ENCODE data around the gene MICAL3. TPM values are rescaled to one million over a fixed set of nuclear protein-coding genes. Genes with fewer than 3 reads are reported as not detected.
A peak's percentile ranks its signal among the peaks of the same experiment; 100 is the strongest.

MICAL3 gene
- total and polyA plus RNA-seq, 2 donors from 2014 or later: 5.0 to 99.4 TPM

DNA sequence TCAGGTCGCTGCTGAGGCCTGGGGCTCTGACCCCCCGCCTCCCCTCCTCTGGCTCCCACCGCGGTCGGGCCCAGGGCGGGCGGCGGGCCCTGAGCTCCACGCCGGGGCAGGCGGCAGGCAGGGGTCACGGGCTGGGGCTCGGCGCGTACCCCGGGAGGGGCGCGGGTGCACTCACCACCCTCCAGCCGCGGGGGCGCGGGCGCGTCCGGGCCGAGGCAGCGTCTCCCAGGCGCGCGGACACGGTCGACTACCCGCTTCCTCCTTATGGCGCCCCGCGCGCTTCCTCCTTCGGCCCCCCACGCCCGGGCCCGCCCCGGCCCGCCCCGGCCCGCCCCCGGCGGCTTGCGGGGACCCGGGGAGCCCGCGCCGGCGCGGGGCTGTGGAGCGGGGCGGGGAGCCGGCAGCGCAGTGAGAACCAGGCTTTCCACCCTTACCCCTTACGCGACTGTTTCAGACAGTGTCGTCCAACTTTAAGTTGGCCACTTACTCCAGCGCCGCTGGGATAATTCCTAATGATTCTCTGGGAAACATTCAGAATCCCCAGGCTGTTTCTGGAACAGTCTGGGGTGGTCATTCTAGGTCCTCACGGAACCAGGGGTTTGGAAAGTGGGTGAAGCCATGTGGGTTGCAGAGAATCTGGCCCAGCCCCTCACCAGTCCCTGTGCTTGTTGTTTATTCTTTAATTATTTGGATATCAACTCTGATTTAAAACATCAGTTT is 250.0 kb downstream of the MICAL3 start, which contains the start of gene BID:
BID (minus strand) TSS at position 264 of the 720 bp plus-strand sequence. CDS start 24,353 bp downstream, outside the sequence.
- Histone ChIP-seq H3K36me3 (ENCODE audit: control insufficient read depth in 2 of 3, insufficient read depth in 3 of 3, low read length in 3 of 3) (no peaks in the 10 kb centered on the region), H3K4me1 (ENCODE audit: control insufficient read depth in 2 of 3, insufficient read depth in 2 of 3, low read depth in 1 of 3, low read length in 3 of 3) (peaks cover 0 to 7% (median 0%) of the 10 kb centered on the region in 3 donors), H3K27ac (ENCODE audit: low read depth in 2 of 2, low read length in 2 of 2) (no peak within 1 kb of the TSS), H3K9me3 (ENCODE audit: control insufficient read depth in 2 of 3, insufficient read depth in 1 of 3, low read length in 3 of 3) (no peaks in the 10 kb centered on the region), H3K27me3 (ENCODE audit: control insufficient read depth, insufficient read depth, low read length) (no peaks in the 10 kb centered on the region), H3K9ac (ENCODE audit: low read length in 3 of 3) (peak within 1 kb of the TSS in 1 of 3 donors; percentile 55), H3K4me3 (ENCODE audit: low read length in 3 of 3) (peak within 1 kb of the TSS; percentile 20 to 47 (median 47))
- TF ChIP-seq, protein P1, sequence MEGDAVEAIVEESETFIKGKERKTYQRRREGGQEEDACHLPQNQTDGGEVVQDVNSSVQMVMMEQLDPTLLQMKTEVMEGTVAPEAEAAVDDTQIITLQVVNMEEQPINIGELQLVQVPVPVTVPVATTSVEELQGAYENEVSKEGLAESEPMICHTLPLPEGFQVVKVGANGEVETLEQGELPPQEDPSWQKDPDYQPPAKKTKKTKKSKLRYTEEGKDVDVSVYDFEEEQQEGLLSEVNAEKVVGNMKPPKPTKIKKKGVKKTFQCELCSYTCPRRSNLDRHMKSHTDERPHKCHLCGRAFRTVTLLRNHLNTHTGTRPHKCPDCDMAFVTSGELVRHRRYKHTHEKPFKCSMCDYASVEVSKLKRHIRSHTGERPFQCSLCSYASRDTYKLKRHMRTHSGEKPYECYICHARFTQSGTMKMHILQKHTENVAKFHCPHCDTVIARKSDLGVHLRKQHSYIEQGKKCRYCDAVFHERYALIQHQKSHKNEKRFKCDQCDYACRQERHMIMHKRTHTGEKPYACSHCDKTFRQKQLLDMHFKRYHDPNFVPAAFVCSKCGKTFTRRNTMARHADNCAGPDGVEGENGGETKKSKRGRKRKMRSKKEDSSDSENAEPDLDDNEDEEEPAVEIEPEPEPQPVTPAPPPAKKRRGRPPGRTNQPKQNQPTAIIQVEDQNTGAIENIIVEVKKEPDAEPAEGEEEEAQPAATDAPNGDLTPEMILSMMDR (IDR thresholded peaks at IDR 0.05; ENCODE audit: borderline replicate concordance, extremely low read depth, insufficient read depth): no peak
- DNase-seq (peak; percentile 43 to 85 (median 73)), FAIRE-seq (no peak)
- intact Hi-C loops (cut with DNase I): no loop called here

DNA sequence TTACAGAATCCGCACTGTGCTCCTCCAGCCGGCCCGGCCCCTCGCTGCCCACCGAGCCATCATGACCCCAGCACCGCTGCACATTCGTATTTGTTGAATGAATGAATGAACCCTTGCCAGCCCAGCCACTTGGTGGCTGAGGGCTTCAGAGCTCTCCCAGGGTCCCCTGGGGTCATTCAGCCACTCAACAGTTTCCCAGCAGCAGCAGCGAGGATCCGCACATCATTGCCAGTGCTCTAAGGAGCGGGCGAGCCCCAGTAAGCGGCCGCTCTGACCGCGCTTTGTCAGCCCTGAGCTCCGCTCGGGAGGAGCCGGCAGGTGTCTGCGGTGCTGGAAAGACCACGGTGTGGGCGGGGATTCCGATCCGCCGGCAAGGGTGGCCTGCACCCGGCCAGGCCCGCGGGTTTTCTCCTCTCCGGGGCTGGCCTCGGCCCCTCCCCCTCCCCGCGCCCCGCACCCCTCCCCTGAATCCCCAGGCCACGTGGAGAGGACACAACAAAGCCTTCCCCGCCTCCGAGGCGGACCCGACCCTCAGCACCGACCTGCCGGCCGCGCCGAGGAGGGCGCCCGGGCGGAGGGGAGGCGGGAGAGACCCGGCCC is 250.7 kb downstream of the MICAL3 start:
- DNase-seq (peak in 4 of 5 donors; percentile 66 to 87 (median 68)), FAIRE-seq (no peak)
- peak overlapping the region in 1 of 3 donors; percentile 55 for H3K9ac ChIP-seq (ENCODE audit: low read length in 3 of 3)
- intact Hi-C loops (cut with DNase I): no loop called here
- H3K27ac ChIP-seq (ENCODE audit: low read depth in 2 of 2, low read length in 2 of 2): no peak overlapping the region
- TF ChIP-seq, protein P1 (IDR thresholded peaks at IDR 0.05; ENCODE audit: borderline replicate concordance, extremely low read depth, insufficient read depth): no peak
- H3K27me3 ChIP-seq (ENCODE audit: control insufficient read depth, insufficient read depth, low read length): no peaks in the 10 kb centered on the region
- no peaks in the 10 kb centered on the region for H3K36me3 ChIP-seq (ENCODE audit: control insufficient read depth in 2 of 3, insufficient read depth in 3 of 3, low read length in 3 of 3)
- no peaks in the 10 kb centered on the region for H3K9me3 ChIP-seq (ENCODE audit: control insufficient read depth in 2 of 3, insufficient read depth in 1 of 3, low read length in 3 of 3)
- H3K4me1 ChIP-seq (ENCODE audit: control insufficient read depth in 2 of 3, insufficient read depth in 2 of 3, low read depth in 1 of 3, low read length in 3 of 3): peaks cover 0 to 7% (median 0%) of the 10 kb centered on the region in 3 donors
- H3K4me3 ChIP-seq (ENCODE audit: low read length in 3 of 3): peak overlapping the region in 2 of 3 donors; percentile 47

DNA sequence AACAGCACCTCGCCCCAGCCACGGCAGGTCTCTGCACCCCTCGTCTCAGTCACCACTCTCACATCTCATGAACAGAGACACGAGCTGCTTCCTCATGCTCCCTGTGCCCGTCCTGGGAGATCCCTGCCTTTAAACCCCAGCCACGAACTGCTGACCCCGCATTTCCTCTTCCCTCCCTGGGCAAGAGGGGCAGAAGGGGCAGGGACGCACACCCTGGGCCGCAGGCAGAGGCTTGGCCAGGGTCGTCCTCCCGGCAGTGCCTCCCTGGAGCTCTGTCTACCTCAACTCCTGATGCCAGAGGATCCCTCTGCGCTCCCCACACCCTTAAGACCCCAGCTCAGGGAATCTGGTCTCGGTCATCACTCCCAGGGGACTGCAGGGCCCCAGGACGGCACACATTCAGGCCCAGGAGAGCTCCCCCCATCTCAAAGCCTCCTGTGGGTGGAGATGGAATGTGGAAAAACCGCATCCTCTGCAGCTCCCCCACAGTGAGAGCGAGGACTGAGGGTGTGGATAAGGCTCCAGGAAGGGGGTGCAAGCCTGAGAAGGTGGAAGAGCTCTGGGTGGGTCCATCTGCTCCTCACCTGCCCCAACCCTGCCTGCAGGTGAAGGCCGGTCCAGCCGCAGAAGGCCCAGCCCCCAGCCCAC is 251.3 kb downstream of the MICAL3 start:
- H3K9ac ChIP-seq (ENCODE audit: low read length in 3 of 3): no peak overlapping the region
- no peaks in the 10 kb centered on the region for H3K9me3 ChIP-seq (ENCODE audit: control insufficient read depth in 2 of 3, insufficient read depth in 1 of 3, low read length in 3 of 3)
- no peaks in the 10 kb centered on the region for H3K36me3 ChIP-seq (ENCODE audit: control insufficient read depth in 2 of 3, insufficient read depth in 3 of 3, low read length in 3 of 3)
- FAIRE-seq (no peak), DNase-seq (peak; percentile 56 to 72 (median 63))
- H3K4me3 ChIP-seq (ENCODE audit: low read length in 3 of 3): peak overlapping the region in 1 of 3 donors; percentile 47
- H3K27me3 ChIP-seq (ENCODE audit: control insufficient read depth, insufficient read depth, low read length): no peaks in the 10 kb centered on the region
- peaks cover 0 to 7% (median 0%) of the 10 kb centered on the region in 3 donors for H3K4me1 ChIP-seq (ENCODE audit: control insufficient read depth in 2 of 3, insufficient read depth in 2 of 3, low read depth in 1 of 3, low read length in 3 of 3)
- H3K27ac ChIP-seq (ENCODE audit: low read depth in 2 of 2, low read length in 2 of 2): no peak overlapping the region
- intact Hi-C loops (cut with DNase I): no loop called here
- TF ChIP-seq, protein P1 (IDR thresholded peaks at IDR 0.05; ENCODE audit: borderline replicate concordance, extremely low read depth, insufficient read depth): no peak
